ENCODE results near the gene WDR88. TPM values are rescaled to one million over a fixed set of nuclear protein-coding genes. Genes with fewer than 3 reads are reported as not detected.
"Not testable (repeated sequence)": the region's sequence is repeated elsewhere in the genome, so short reads cannot be mapped to it uniquely, and the experiment has no call there.

WDR88 gene
- total RNA-seq, 6 experiments from 2014 or later = not detected

- Mint-ChIP-seq H3K36me3 (ENCODE audit: low read depth) (peaks cover 7% of the 10 kb centered on the region; the same call in 1 of the 2 replicates), H3K9me3 (no peaks in the 10 kb centered on the region), H3K27me3 (ENCODE audit: insufficient read depth) (no peaks in the 10 kb centered on the region), H3K27ac (no peak overlapping the region), H3K4me3 (no peak overlapping the region), H3K4me1 (ENCODE audit: low read depth) (no peaks in the 10 kb centered on the region)
- DNase-seq = no peak
- TF ChIP-seq CTCF (IDR thresholded peaks at IDR 0.05) = no peak
These were observed 14.4 kb upstream of the WDR88 start for GRCh38 chr19:33117501-33117900.

GRCh38 chr19:33118643-33119042 is 13.3 kb upstream of the WDR88 start:
- Mint-ChIP-seq H3K36me3 (ENCODE audit: low read depth) (peaks cover 7% of the 10 kb centered on the region; the same call in 1 of the 2 replicates), H3K4me1 (ENCODE audit: low read depth) (no peaks in the 10 kb centered on the region), H3K9me3 (no peaks in the 10 kb centered on the region), H3K27ac (no peak overlapping the region), H3K4me3 (no peak overlapping the region), H3K27me3 (ENCODE audit: insufficient read depth) (no peaks in the 10 kb centered on the region)
- TF ChIP-seq CTCF (IDR thresholded peaks at IDR 0.05) = no peak
- no peak for DNase-seq

- TF ChIP-seq CTCF (IDR thresholded peaks at IDR 0.05) = no peak
- no peak overlapping the region for H3K4me3 Mint-ChIP-seq
- DNase-seq = no peak
- H3K36me3 Mint-ChIP-seq (ENCODE audit: low read depth) = peaks cover 8% of the 10 kb centered on the region; the same call in 1 of the 2 replicates
- H3K4me1 Mint-ChIP-seq (ENCODE audit: low read depth) = peaks cover 7% of the 10 kb centered on the region; the same call in 1 of the 2 replicates
- H3K9me3 Mint-ChIP-seq = no peaks in the 10 kb centered on the region
- H3K27ac Mint-ChIP-seq = no peak overlapping the region
- no peaks in the 10 kb centered on the region for H3K27me3 Mint-ChIP-seq (ENCODE audit: insufficient read depth)
These were observed 7.5 kb upstream of the WDR88 start for GRCh38 chr19:33124207-33125098.

GRCh38 chr19:33125929-33126388 is 6.0 kb upstream of the WDR88 start:
- Mint-ChIP-seq H3K27me3 (ENCODE audit: insufficient read depth) (no peaks in the 10 kb centered on the region), H3K9me3 (no peaks in the 10 kb centered on the region), H3K4me3 (no peak overlapping the region), H3K4me1 (ENCODE audit: low read depth) (peaks cover 7% of the 10 kb centered on the region; the same call in 1 of the 2 replicates), H3K36me3 (ENCODE audit: low read depth) (peaks cover 8% of the 10 kb centered on the region; the same call in 1 of the 2 replicates), H3K27ac (no peak overlapping the region)
- DNase-seq = peak; percentile 53
- TF ChIP-seq CTCF (IDR thresholded peaks at IDR 0.05) = peak; percentile 91

- H3K27me3 Mint-ChIP-seq (ENCODE audit: insufficient read depth); H3K36me3 Mint-ChIP-seq (ENCODE audit: low read depth); H3K9me3 Mint-ChIP-seq; H3K4me3 Mint-ChIP-seq; H3K27ac Mint-ChIP-seq; DNase-seq; H3K4me1 Mint-ChIP-seq (ENCODE audit: low read depth): not testable (repeated sequence)
These were observed 5.2 kb upstream of the WDR88 start for GRCh38 chr19:33126712-33127111.

GRCh38 chr19:33129901-33130300 is 2.0 kb upstream of the WDR88 start:
- Mint-ChIP-seq H3K9me3 (no peaks in the 10 kb centered on the region), H3K27me3 (ENCODE audit: insufficient read depth) (no peaks in the 10 kb centered on the region), H3K36me3 (ENCODE audit: low read depth) (peaks cover 8% of the 10 kb centered on the region; the same call in 1 of the 2 replicates), H3K4me3 (no peak overlapping the region), H3K27ac (no peak overlapping the region), H3K4me1 (ENCODE audit: low read depth) (peaks cover 13% of the 10 kb centered on the region)
- DNase-seq = no peak
- no peak for TF ChIP-seq CTCF (IDR thresholded peaks at IDR 0.05)

Data from HFFc6 (cell line).